Activated CD8-positive, alpha-beta memory T cell treated with anti-CD3 and anti-CD28 coated beads for 36 hours (primary cell): Measurements from ENCODE around the gene UBR4. TPM values are rescaled to one million over a fixed set of nuclear protein-coding genes. Genes with fewer than 3 reads are reported as not detected.

ENCODE experiments used
- CTCF ChIA-PET: fragments of 350-600 bp; sonication (Branson Sonifier 250); formaldehyde crosslinking; loops from one replicate; lab custom pipeline; 2021; ENCODE audit warnings: antibody characterized with exemption; lab: Charles Lee
- POLR2A ChIA-PET: fragments of 350-600 bp; sonication (Branson Sonifier 250); formaldehyde crosslinking; loops from one replicate; lab custom pipeline; 2021; ENCODE audit warnings: antibody characterized with exemption; lab: Charles Lee
- total RNA-seq, 2 experiments: library from RNA; stranded (reverse); gene quantifications; one replicate each; pipeline ENCODE4 v1.2.3, GENCODE V29; 2021

The UBR4 gene
- total RNA-seq, 2 experiments from 2014 or later = 119 to 122 TPM

GRCh38 chr1:19199969-19200604 lies 10.0 kb downstream of the UBR4 start:
- ChIA-PET POLR2A (no interaction called here), CTCF (interaction anchor here (1.4 kb wide), 1 partner anchor 41 kb away, joined by 6 read pairs; no protein-coding TSS in a partner anchor)

GRCh38 chr1:19199329-19199968 lies 10.6 kb downstream of the UBR4 start:
- ChIA-PET POLR2A (no interaction called here), CTCF (no interaction called here)

GRCh38 chr1:19198820-19199219 lies 11.2 kb downstream of the UBR4 start:
- POLR2A ChIA-PET = no interaction called here
- CTCF ChIA-PET = no interaction called here

GRCh38 chr1:19197845-19198244 lies 12.2 kb downstream of the UBR4 start:
- ChIA-PET CTCF (no interaction called here), POLR2A (no interaction called here)

DNA sequence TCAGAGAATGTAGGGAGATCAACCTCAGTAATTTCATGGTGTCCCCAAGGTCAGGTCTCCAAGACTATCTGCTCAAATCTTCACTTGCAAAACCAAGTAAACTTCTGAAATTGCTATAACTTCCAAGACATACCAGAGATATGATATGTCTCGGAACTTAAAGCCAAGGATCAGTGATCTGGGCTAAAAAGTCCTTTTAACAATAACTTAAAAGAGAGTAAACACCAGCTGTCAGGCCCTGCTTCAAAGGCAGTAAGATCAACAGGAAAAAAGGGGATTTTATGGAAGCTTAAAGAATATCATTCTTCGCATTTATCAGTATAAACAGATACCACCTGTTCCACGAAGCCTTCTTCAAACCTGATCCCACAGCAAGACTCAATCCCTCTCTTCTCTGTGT lies 13.7 kb downstream of the UBR4 start:
- POLR2A ChIA-PET = no interaction called here
- CTCF ChIA-PET = no interaction called here

GRCh38 chr1:19193004-19193403 lies 17.1 kb downstream of the UBR4 start:
- ChIA-PET CTCF (interaction anchor here (0.8 to 1.1 kb wide), 2 partner anchors 9 to 19 kb away, joined by 3 to 4 read pairs; no protein-coding TSS in a partner anchor), POLR2A (no interaction called here)

DNA sequence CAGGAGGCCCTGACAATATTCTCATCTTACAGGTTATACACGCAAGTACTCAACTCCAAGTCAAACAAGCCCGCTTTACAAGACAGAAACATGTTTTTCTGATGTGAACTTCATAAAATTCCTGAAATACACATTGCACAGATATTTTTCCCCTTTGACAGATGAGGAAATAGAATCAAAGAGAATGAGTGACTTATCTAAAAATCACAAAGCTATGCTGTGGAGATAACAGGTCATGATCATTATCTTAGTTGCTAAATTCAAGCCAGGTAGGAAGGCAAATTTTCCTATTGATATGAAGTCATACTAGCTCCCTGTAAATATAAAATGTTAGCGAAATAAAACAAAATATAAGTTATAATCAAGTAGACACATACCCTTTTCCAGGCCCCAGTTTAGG lies 18.3 kb downstream of the UBR4 start:
- CTCF ChIA-PET = interaction anchor here (1.1 to 1.2 kb wide), 2 partner anchors 9 to 20 kb away, joined by 4 read pairs; no protein-coding TSS in a partner anchor
- POLR2A ChIA-PET = no interaction called here

DNA sequence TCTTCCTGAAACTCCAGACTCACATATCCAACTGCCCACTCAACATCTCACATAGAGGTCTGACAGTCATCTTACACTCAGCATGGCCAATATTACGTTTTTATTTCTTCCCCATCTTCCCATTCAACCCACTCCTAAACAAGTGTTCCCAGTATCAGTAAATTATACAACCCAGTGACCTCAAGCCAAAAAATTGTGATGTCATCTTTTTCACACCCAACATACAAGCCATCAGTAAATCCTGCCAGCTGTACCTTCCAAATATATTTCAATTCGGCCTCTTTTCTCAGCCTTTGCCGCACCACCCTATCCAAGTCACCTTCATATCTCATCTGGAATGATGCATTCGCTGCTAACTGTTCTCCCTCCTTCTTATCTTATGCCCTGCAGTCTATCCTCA lies 19.6 kb downstream of the UBR4 start:
- CTCF ChIA-PET = interaction anchor here (1.2 kb wide), 1 partner anchor 11 kb away, joined by 4 read pairs; no protein-coding TSS in a partner anchor

DNA sequence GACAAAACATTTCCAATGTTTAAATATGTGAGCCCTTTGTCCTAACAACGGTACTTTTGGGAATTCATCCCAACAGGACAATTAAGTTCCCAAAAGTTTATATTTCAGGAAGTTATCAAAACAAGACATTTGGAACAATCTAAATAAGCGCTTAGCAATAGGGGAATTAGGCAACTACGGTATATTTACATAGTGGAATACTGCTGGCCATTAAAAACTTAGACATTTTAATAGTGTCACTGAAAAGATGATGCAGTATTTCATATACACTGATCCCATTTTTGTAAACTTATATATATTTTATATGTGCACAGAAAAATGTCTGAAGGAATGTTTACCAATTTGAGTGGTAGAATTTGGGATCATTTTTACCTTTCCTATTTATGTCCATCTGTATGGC lies 20.8 kb downstream of the UBR4 start:
- POLR2A ChIA-PET = no interaction called here

More for the DNA sequence above, 19.6 kb downstream of the UBR4 start:
- POLR2A ChIA-PET = no interaction called here

GRCh38 chr1:19187852-19188251 lies 22.2 kb downstream of the UBR4 start:
- ChIA-PET POLR2A (no interaction called here), CTCF (interaction anchor here (1.2 kb wide), 1 partner anchor 53 kb away, joined by 3 read pairs; no protein-coding TSS in a partner anchor)

More for the DNA sequence above, 20.8 kb downstream of the UBR4 start:
- CTCF ChIA-PET = no interaction called here

DNA sequence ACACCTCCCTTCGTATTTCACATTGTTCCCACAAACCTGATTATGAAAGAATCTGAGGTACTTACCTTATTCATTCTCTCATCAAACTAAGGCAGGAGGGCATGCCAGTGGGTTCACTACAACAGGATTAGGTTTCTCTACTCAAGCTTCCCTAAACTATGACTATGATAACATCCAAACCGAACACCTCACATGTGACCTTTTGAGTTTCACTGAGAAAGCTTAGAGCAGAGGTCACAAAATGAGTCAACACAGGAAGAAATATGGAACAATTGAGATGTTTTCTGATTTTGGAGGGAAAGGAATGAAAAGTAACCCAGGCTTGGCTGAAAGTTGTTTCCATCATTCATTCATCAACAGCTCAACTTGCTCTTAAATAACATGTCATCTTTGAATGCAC lies 24.1 kb downstream of the UBR4 start:
- ChIA-PET POLR2A (interaction anchor here (0.5 to 0.6 kb wide), 2 partner anchors 24 to 99 kb away, joined by 3 read pairs; no protein-coding TSS in a partner anchor), CTCF (interaction anchor here (1.4 kb wide), 1 partner anchor 10 kb away, joined by 3 read pairs; no protein-coding TSS in a partner anchor)

DNA sequence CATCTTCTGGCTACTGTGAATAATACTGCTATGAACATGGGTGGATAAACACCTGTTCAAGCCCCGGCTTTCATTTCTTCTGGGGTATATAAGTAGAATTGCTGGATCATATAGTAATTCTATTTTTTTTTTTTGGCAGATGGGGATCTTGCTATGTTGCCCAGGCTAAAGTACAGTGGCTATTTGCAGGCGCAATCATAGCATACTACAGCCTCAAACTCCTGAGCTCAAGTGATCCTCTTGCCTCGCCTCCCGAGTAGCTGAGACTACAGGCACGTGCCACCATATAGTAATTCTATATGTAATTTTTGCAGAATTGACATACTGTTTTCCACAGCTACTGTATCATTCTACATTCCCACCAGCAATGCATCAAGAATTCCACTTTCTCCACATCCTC lies 27.8 kb downstream of the UBR4 start:
- POLR2A ChIA-PET = no interaction called here
- CTCF ChIA-PET = interaction anchor here (0.6 kb wide), 1 partner anchor 35 kb away, joined by 3 read pairs; no protein-coding TSS in a partner anchor

GRCh38 chr1:19180265-19180657 lies 29.8 kb downstream of the UBR4 start:
- CTCF ChIA-PET = interaction anchor here (0.6 to 1.4 kb wide), 5 partner anchors 17 to 896 kb away, joined by 3 to 4 read pairs (median 3); no protein-coding TSS in a partner anchor
- POLR2A ChIA-PET = interaction anchor here (1.0 kb wide), 1 partner anchor 24 kb away, joined by 3 read pairs; no protein-coding TSS in a partner anchor

- ChIA-PET CTCF (interaction anchor here (1.0 to 1.4 kb wide), 3 partner anchors 16 to 62 kb away, joined by 3 to 4 read pairs (median 3); no protein-coding TSS in a partner anchor), POLR2A (interaction anchor here (0.6 to 1.0 kb wide), 2 partner anchors 25 to 462 kb away, joined by 3 to 7 read pairs; no protein-coding TSS in a partner anchor)
These were observed 30.3 kb downstream of the UBR4 start for GRCh38 chr1:19179597-19180264.

- CTCF ChIA-PET = interaction anchor here (1.3 to 1.4 kb wide), 2 partner anchors 16 to 57 kb away, joined by 3 read pairs; no protein-coding TSS in a partner anchor
These were observed 31.2 kb downstream of the UBR4 start for GRCh38 chr1:19178734-19179398.

DNA sequence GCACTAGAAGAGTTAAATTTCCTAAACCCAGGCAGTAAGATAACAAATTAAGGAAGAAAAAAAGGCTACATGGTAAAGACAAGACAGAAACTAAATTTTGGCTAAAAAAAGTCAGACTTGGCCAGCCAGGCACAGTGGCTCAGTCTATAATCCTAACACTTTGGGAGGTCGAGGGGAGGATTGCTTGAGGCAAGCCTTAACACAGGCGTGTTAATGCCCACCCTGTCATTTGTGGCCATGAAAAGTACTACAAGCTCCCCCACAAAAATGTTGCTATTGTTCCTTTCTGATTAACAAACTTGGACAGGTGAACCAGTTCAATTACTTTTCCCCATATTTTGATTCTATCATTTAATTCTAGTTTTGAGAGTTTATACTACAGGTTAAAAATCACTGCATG lies 32.3 kb downstream of the UBR4 start:
- POLR2A ChIA-PET = no interaction called here
- CTCF ChIA-PET = no interaction called here

More at GRCh38 chr1:19178734-19179398, 31.2 kb downstream of the UBR4 start:
- POLR2A ChIA-PET = interaction anchor here (0.6 kb wide), 1 partner anchor 462 kb away, joined by 7 read pairs; no protein-coding TSS in a partner anchor

- ChIA-PET CTCF (no interaction called here), POLR2A (no interaction called here)
These were observed 40.4 kb downstream of the UBR4 start for GRCh38 chr1:19169642-19170041.

GRCh38 chr1:19167140-19167539 lies 42.9 kb downstream of the UBR4 start:
- CTCF ChIA-PET = no interaction called here
- POLR2A ChIA-PET = interaction anchor here (1.1 kb wide), 1 partner anchor 42 kb away, joined by 4 read pairs; no protein-coding TSS in a partner anchor

DNA sequence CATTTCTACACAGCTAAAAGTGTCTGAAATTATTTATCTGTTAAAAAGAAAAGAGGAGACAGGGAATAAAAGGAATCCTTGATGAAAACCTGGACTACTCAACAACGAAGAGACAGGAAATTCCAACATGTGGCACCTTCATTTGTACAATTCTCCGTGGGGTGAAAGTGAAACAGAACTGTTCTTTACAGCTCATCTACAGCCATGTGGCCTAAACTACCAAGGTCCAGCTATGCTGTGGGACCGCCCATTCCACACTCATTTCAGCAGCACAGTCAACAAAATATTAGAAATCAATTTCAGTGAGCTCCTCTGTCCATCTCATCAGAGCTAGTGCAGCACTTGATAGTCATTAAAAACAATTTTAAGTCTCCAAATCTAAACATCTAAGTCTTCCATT lies 44.0 kb downstream of the UBR4 start:
- POLR2A ChIA-PET = interaction anchor here (1.1 kb wide), 1 partner anchor 43 kb away, joined by 4 read pairs; no protein-coding TSS in a partner anchor
- CTCF ChIA-PET = no interaction called here
